RWPE2 (cell line): ENCODE measurements around the gene NSL1.

Experiments used
- ATAC-seq: fragments of 200-7000 bp; cut with Tn5 transposase; 3 replicates; pipeline ENCODE4 v1.9.1; 2021; ENCODE audit warnings: low read depth
- DNase-seq: peaks from one replicate; pipeline ENCODE4 v3.0.0-alpha.2; 2020; ENCODE audit warnings: low spot score
- H3K27ac ChIP-seq: fragments of 450-650 bp; 2 replicates; pipeline ENCODE4 v1.5.1; 2017; ENCODE audit warnings: mild to moderate bottlenecking; ENCODE audit not compliant: poor library complexity, severe bottlenecking
- H3K27me3 ChIP-seq: fragments of 250-450 bp; sonication (Bioruptor Pico); 2 replicates; pipeline ENCODE4 v1.5.1; 2021; ENCODE audit warnings: mild to moderate bottlenecking, moderate library complexity; ENCODE audit not compliant: insufficient read depth, poor library complexity, severe bottlenecking
- H3K36me3 ChIP-seq: fragments of 250-450 bp; sonication (Bioruptor Pico); 2 replicates; pipeline ENCODE4 v1.5.1; 2020; ENCODE audit warnings: low read depth, mild to moderate bottlenecking, moderate library complexity
- H3K4me1 ChIP-seq: fragments of 250-450 bp; sonication (Bioruptor Pico); 2 replicates; pipeline ENCODE4 v1.5.1; 2021; ENCODE audit warnings: mild to moderate bottlenecking, moderate library complexity; ENCODE audit not compliant: insufficient read depth, poor library complexity, severe bottlenecking
- H3K4me3 ChIP-seq: fragments of 250-450 bp; sonication (Bioruptor Pico); 2 replicates; pipeline ENCODE4 v1.5.1; 2021; ENCODE audit warnings: mild to moderate bottlenecking, moderate library complexity; ENCODE audit not compliant: severe bottlenecking
- H3K9me3 ChIP-seq: fragments of 250-450 bp; sonication (Bioruptor Pico); 2 replicates; pipeline ENCODE4 v1.5.1; 2021; ENCODE audit warnings: mild to moderate bottlenecking, moderate library complexity; ENCODE audit not compliant: severe bottlenecking
- TF ChIP-seq, protein P1 (sequence below): fragments of 450-650 bp; IDR thresholded peaks from one replicate; pipeline ENCODE4 v1.5.1; 2017; ENCODE audit warnings: mild to moderate bottlenecking, moderate library complexity; ENCODE audit not compliant: poor library complexity, severe bottlenecking

NSL1 gene

GRCh38 chr1:212797681-212798080, 6.1 kb upstream of the NSL1 start:
- H3K27ac ChIP-seq = no peak overlapping the region
- H3K36me3 ChIP-seq = no peaks in the 10 kb centered on the region
- TF ChIP-seq, protein P1, sequence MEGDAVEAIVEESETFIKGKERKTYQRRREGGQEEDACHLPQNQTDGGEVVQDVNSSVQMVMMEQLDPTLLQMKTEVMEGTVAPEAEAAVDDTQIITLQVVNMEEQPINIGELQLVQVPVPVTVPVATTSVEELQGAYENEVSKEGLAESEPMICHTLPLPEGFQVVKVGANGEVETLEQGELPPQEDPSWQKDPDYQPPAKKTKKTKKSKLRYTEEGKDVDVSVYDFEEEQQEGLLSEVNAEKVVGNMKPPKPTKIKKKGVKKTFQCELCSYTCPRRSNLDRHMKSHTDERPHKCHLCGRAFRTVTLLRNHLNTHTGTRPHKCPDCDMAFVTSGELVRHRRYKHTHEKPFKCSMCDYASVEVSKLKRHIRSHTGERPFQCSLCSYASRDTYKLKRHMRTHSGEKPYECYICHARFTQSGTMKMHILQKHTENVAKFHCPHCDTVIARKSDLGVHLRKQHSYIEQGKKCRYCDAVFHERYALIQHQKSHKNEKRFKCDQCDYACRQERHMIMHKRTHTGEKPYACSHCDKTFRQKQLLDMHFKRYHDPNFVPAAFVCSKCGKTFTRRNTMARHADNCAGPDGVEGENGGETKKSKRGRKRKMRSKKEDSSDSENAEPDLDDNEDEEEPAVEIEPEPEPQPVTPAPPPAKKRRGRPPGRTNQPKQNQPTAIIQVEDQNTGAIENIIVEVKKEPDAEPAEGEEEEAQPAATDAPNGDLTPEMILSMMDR = no peak
- H3K4me1 ChIP-seq = no peaks in the 10 kb centered on the region
- DNase-seq (no peak), ATAC-seq (no peak)
- H3K27me3 ChIP-seq = no peaks in the 10 kb centered on the region
- no peak overlapping the region for H3K4me3 ChIP-seq
- no peaks in the 10 kb centered on the region for H3K9me3 ChIP-seq

DNA sequence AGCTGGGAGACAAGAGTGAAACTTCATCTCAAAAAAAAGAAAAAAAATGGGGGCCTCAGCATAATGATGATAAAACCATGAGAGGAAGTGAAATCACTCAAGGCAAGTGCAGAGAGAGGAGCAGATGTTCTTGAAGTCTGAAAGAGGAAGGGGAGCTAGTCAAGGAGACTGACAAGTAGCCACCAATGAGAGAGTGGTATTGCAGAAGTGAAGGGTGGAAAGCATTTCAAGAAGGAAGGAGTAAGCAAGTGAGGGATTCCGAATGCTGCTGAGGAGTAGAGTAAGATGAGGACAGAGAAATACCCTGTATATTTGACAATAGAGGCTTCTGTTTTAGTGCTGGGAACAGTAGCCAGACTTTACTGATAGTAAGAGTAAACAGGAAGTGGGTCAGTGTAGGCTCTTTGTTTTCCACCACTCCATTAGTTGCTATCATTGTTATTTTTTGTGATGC, 3.0 kb upstream of the NSL1 start:
- Histone ChIP-seq H3K4me3 (no peak overlapping the region), H3K36me3 (no peaks in the 10 kb centered on the region), H3K9me3 (no peaks in the 10 kb centered on the region), H3K4me1 (no peaks in the 10 kb centered on the region), H3K27ac (no peak overlapping the region), H3K27me3 (no peaks in the 10 kb centered on the region)
- ATAC-seq (no peak), DNase-seq (no peak)
- TF ChIP-seq, protein P1 = no peak

- peak overlapping the region; percentile 43 for H3K27ac ChIP-seq
- no peaks in the 10 kb centered on the region for H3K4me1 ChIP-seq
- peak overlapping the region; percentile 92 for H3K4me3 ChIP-seq
- peaks cover 3% of the 10 kb centered on the region; the same call in 1 of the 2 replicates for H3K36me3 ChIP-seq
- ATAC-seq = no peak
- H3K9me3 ChIP-seq = no peaks in the 10 kb centered on the region
- no peak for DNase-seq
- TF ChIP-seq, protein P1 = no peak
- no peaks in the 10 kb centered on the region for H3K27me3 ChIP-seq
Observed at GRCh38 chr1:212792396-212792908, 875 bp upstream of the NSL1 start.

DNA sequence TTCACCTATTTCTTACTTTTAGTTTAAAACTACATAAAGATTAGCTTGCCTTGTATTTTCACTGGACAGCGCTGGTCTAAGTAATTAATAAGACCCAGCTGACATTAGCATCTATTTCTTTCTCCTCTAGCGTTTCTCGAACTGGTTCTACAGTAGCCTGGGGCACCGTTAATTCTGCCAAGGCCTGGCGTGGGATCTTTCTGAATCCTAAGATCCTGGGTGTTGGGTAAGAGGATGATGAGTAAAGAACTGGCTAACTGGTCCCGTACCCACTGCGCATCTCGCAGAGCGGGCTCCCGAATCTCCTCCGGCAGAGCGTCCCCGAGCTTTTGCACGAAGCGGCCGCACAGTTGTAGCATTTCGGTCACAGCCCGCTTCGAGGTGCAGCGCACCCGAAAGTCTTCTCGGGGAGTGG, 309 bp downstream of the NSL1 start:
- peak; percentile 45 for DNase-seq
- no peaks in the 10 kb centered on the region for H3K4me1 ChIP-seq

GRCh38 chr1:212785871-212786270, 5.7 kb downstream of the NSL1 start:
- Histone ChIP-seq H3K9me3 (no peaks in the 10 kb centered on the region), H3K27ac (no peak overlapping the region), H3K4me1 (no peaks in the 10 kb centered on the region), H3K36me3 (peaks cover 26% of the 10 kb centered on the region), H3K27me3 (no peaks in the 10 kb centered on the region), H3K4me3 (no peak overlapping the region)
- DNase-seq (no peak), ATAC-seq (no peak)
- TF ChIP-seq, protein P1 = no peak

More for the DNA sequence above, 309 bp downstream of the NSL1 start:
- TF ChIP-seq, protein P1 = no peak
- H3K36me3 ChIP-seq = peaks cover 5% of the 10 kb centered on the region; the same call in 1 of the 2 replicates
- peak; percentile 81 for ATAC-seq
- no peaks in the 10 kb centered on the region for H3K9me3 ChIP-seq
- H3K27ac ChIP-seq = peak overlapping the region; percentile 43
- H3K4me3 ChIP-seq = peak overlapping the region; percentile 92
- H3K27me3 ChIP-seq = no peaks in the 10 kb centered on the region
